ENCODE data around the gene TYRP1. TPM values are rescaled to one million over a fixed set of nuclear protein-coding genes. Genes with fewer than 3 reads are reported as not detected.

Gene TYRP1
- total RNA-seq, 1 donor from 2014 or later: 0.23 TPM

DNA sequence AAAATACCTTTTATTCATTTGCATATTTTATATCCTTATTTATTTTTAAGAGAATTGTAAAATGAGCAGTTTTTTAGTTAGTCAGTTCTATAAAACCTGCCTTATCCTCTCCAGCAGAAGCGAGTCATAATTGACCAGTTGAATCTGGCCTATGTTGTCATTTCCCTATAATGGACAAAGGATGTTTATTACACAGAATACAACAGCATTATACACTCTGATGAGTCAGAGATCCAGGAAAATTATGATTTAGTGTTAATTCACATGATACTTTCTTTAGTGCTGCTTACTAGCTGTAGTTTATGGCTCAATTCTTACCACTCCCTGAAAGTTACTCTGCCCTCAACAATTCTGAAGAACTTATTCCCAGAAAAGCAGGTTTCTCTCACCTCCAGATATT is 54.8 kb downstream of the TYRP1 start:
- Mint-ChIP-seq H3K27ac (ENCODE audit: unreplicated experiment) (no peak overlapping the region), H3K27me3 (ENCODE audit: unreplicated experiment) (no peaks in the 10 kb centered on the region), H3K4me1 (ENCODE audit: unreplicated experiment) (no peaks in the 10 kb centered on the region), H3K36me3 (ENCODE audit: low read depth, unreplicated experiment) (no peaks in the 10 kb centered on the region), H3K4me3 (ENCODE audit: unreplicated experiment) (no peak overlapping the region), H3K9me3 (ENCODE audit: unreplicated experiment) (no peaks in the 10 kb centered on the region)
- DNase-seq (ENCODE audit: low spot score): no peak
- TF ChIP-seq, protein P1, sequence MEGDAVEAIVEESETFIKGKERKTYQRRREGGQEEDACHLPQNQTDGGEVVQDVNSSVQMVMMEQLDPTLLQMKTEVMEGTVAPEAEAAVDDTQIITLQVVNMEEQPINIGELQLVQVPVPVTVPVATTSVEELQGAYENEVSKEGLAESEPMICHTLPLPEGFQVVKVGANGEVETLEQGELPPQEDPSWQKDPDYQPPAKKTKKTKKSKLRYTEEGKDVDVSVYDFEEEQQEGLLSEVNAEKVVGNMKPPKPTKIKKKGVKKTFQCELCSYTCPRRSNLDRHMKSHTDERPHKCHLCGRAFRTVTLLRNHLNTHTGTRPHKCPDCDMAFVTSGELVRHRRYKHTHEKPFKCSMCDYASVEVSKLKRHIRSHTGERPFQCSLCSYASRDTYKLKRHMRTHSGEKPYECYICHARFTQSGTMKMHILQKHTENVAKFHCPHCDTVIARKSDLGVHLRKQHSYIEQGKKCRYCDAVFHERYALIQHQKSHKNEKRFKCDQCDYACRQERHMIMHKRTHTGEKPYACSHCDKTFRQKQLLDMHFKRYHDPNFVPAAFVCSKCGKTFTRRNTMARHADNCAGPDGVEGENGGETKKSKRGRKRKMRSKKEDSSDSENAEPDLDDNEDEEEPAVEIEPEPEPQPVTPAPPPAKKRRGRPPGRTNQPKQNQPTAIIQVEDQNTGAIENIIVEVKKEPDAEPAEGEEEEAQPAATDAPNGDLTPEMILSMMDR (IDR thresholded peaks at IDR 0.05; ENCODE audit: unreplicated experiment): no peak

GRCh38 chr9:12748954-12749353 is 55.8 kb downstream of the TYRP1 start:
- no peak for DNase-seq (ENCODE audit: low spot score)
- Mint-ChIP-seq H3K27me3 (ENCODE audit: unreplicated experiment) (no peaks in the 10 kb centered on the region), H3K36me3 (ENCODE audit: low read depth, unreplicated experiment) (no peaks in the 10 kb centered on the region), H3K4me1 (ENCODE audit: unreplicated experiment) (no peaks in the 10 kb centered on the region), H3K27ac (ENCODE audit: unreplicated experiment) (no peak overlapping the region), H3K9me3 (ENCODE audit: unreplicated experiment) (no peaks in the 10 kb centered on the region), H3K4me3 (ENCODE audit: unreplicated experiment) (no peak overlapping the region)
- TF ChIP-seq, protein P1 (IDR thresholded peaks at IDR 0.05; ENCODE audit: unreplicated experiment): no peak

DNA sequence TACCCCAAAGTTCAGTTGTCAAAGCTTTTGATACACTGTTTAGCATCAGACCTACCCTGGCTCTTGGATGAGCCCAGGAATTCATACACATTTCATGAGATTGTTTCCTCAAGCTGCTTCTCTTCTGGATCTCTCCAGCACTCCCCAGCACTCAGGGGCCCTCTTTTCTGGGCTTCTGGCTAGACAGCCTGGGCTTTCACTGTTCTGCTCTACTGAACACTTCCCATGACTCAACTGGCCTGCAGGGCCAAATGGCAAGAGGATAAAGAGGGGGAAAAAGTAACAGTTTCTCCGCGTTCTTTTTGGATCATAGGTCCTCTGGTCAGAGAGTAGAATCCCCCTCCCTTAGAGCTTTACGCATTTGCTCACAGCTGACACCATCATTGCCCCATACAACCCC is 60.7 kb downstream of the TYRP1 start:
- H3K4me1 Mint-ChIP-seq (ENCODE audit: unreplicated experiment): no peaks in the 10 kb centered on the region
- TF ChIP-seq, protein P1 (IDR thresholded peaks at IDR 0.05; ENCODE audit: unreplicated experiment): no peak
- H3K27me3 Mint-ChIP-seq (ENCODE audit: unreplicated experiment): no peaks in the 10 kb centered on the region
- no peak overlapping the region for H3K4me3 Mint-ChIP-seq (ENCODE audit: unreplicated experiment)
- no peaks in the 10 kb centered on the region for H3K36me3 Mint-ChIP-seq (ENCODE audit: low read depth, unreplicated experiment)
- H3K27ac Mint-ChIP-seq (ENCODE audit: unreplicated experiment): no peak overlapping the region
- no peaks in the 10 kb centered on the region for H3K9me3 Mint-ChIP-seq (ENCODE audit: unreplicated experiment)
- no peak for DNase-seq (ENCODE audit: low spot score)

- Mint-ChIP-seq H3K9me3 (ENCODE audit: unreplicated experiment) (no peaks in the 10 kb centered on the region), H3K36me3 (ENCODE audit: low read depth, unreplicated experiment) (no peaks in the 10 kb centered on the region), H3K27ac (ENCODE audit: unreplicated experiment) (no peak overlapping the region), H3K4me3 (ENCODE audit: unreplicated experiment) (no peak overlapping the region), H3K4me1 (ENCODE audit: unreplicated experiment) (no peaks in the 10 kb centered on the region), H3K27me3 (ENCODE audit: unreplicated experiment) (no peaks in the 10 kb centered on the region)
- no peak for DNase-seq (ENCODE audit: low spot score)
- TF ChIP-seq, protein P1 (IDR thresholded peaks at IDR 0.05; ENCODE audit: unreplicated experiment): no peak
Observed at GRCh38 chr9:12759761-12760160, 66.6 kb downstream of the TYRP1 start.

Other genes starting within 250 kb of the TYRP1 start
- 0.51 TPM for gene LURAP1L, start 81.6 kb downstream of the TYRP1 start, total RNA-seq (ENCODE audit: unreplicated experiment)